GM12875 (cell line): ENCODE data around the gene SRMS.

Source experiments
- H3K4me3 ChIP-seq: one replicate; pipeline ENCODE4 v1.5.1; 2011; ENCODE audit warnings: low read depth, low read length, control low read depth
- TF ChIP-seq, protein P1 (sequence below): IDR thresholded peaks from 2 replicates; pipeline ENCODE4 v1.5.1; 2011; ENCODE audit warnings: low read depth, mild to moderate bottlenecking, control low read depth, inconsistent platforms, low read length, moderate library complexity, borderline replicate concordance; ENCODE audit not compliant: insufficient read depth

Gene SRMS

DNA sequence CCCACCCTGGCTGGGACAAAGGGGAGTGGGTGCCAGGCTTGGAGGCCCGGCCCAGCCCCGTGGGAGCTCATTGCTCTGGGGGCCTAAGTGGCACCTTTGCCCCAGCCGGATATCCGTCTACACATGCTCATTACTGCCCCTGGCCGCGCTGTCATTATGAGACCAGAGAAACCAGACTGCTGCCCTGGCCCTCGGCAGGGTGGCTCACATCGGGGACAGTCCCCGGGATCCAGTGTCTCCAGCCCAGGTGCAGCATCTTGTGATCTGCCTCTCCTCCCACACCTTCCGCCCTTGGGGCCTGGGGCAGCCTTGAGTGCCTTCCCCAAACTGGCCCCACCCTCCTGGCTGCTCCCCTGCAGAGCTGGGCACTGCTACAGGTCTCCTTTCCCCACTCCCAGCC lies 4.9 kb downstream of the SRMS start:
- peak overlapping the region; percentile 30 for H3K4me3 ChIP-seq
- TF ChIP-seq, protein P1, sequence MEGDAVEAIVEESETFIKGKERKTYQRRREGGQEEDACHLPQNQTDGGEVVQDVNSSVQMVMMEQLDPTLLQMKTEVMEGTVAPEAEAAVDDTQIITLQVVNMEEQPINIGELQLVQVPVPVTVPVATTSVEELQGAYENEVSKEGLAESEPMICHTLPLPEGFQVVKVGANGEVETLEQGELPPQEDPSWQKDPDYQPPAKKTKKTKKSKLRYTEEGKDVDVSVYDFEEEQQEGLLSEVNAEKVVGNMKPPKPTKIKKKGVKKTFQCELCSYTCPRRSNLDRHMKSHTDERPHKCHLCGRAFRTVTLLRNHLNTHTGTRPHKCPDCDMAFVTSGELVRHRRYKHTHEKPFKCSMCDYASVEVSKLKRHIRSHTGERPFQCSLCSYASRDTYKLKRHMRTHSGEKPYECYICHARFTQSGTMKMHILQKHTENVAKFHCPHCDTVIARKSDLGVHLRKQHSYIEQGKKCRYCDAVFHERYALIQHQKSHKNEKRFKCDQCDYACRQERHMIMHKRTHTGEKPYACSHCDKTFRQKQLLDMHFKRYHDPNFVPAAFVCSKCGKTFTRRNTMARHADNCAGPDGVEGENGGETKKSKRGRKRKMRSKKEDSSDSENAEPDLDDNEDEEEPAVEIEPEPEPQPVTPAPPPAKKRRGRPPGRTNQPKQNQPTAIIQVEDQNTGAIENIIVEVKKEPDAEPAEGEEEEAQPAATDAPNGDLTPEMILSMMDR: no peak

DNA sequence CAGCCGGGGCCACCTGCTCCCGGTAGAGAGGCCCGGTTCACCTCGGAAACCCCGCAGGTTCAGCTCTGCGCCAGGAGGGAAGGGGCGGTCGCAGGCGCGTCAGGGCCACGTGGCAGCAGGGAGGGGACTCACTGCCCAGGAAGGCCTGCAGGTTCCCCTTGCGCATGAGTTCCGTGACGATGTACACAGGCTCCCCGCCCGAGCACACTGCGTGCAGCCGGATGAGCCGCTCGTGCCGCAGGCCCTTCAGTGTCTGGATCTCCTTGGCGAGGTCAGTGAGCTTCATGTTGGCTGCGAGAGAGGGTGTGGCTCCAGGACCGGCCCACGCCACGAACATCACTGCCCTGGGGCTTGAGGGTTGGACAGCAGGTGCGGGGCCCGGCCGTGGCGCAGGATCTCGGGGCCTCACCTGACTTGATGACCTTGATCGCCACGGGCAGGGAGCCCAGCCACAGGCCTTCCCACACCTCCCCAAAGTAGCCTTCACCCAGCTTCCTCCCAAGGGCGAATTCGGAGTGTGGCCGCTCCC lies 5.5 kb downstream of the SRMS start:
- TF ChIP-seq, protein P1: no peak
- H3K4me3 ChIP-seq: peak overlapping the region; percentile 30

DNA sequence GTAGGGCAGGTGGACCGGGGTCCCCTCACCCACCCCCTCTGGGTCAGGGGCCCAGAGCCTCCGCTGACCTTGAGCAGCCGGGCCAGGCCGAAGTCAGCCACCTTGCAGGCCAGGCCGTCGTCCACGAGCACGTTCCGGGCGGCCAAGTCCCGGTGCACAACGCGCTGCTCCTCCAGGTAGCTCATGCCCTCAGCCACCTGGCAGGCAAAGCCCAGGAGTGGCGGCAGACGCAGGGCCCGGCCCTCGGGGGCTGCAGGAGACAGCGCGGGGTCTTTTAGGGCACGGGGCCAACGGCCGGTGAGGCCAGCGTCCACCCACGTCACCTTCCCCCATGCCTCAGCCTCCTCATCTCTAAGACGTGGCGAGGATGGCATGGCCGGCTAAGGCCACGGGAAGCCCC lies 6.2 kb downstream of the SRMS start:
- TF ChIP-seq, protein P1: no peak
- no peak overlapping the region for H3K4me3 ChIP-seq

GRCh38 chr20:63540417-63541186 lies 6.9 kb downstream of the SRMS start:
- TF ChIP-seq, protein P1: no peak

DNA sequence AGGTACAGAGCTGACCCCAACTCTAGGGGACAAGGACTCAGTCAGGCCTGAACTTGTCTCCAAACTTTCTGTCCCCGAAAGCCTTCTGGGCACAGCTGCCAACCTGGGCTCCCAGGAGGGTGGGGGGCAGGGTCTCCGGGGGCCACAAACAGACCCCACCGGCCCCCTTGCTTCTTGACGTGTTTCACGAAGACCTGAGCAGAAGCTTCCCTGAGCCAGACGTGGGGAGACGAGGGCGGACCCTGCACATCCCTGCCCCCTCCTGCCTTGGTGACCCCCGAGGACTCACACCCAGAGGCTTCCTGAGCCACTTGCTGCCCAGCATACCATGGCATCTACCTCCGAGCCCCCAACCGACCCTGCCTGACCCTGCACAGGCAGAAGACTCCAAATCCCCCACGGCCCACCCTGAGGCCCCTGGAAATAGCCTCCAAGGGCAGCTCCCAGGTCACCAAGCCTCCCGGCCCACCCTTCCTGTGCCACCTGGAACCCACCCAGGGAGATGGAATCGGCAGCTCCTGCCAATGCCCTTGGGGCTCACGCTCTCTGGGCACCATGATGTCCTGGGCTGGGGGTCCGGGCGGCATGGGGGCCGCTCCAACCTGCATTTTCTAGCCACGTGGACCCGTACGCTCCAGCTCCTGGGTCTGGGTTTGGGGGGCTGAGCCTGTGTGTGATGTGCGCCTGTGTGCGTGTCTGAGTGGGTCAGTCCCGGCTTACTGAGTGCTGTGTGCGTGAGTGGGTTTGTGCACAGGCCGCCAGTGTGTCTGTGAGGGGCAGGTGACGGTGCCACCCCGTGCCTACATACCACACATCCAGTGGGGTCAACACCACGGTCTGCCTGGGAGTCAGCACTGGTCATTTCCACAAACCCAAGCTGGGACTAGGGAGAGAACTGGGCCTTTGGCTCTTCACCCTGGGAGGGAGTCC lies 7.8 kb downstream of the SRMS start:
- no peak overlapping the region for H3K4me3 ChIP-seq
- TF ChIP-seq, protein P1: no peak

More at GRCh38 chr20:63540417-63541186, 6.9 kb downstream of the SRMS start:
- no peak overlapping the region for H3K4me3 ChIP-seq

DNA sequence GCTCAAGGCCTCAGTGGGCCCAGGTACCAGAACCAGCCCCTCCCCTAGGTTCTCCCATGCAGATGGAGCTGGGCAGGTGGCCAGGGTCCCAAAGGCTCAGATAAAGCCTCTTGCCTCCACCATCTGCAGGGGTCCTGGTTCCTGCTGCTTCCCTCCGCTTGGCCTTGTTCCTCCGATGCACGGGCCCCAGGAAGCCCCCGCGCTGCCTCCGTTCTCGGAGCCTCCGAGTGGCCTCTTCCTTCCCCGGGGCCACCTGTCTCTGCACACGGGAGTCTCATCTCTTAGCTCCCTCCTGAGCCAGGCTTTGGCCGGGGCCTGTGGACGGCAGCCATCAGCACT lies 8.5 kb downstream of the SRMS start:
- no peak overlapping the region for H3K4me3 ChIP-seq
- TF ChIP-seq, protein P1: no peak
